MCF 10A (cell line): ENCODE data around the gene CRADD. TPM values are rescaled to one million over a fixed set of nuclear protein-coding genes. Genes with fewer than 3 reads are reported as not detected.

Experiments
- BruUV-seq: library from RNA; stranded (reverse); fragments of 400-500 nt; replicated peaks from 2 replicates; lab custom pipeline; 2021; lab: Mats Ljungman, UMichigan
- CTCF ChIA-PET: fragments of 300-600 bp; sonication (Branson Sonifier 250); formaldehyde crosslinking; extraction: SDS; loops from one replicate; lab custom pipeline; 2021; ENCODE audit warnings: antibody characterized with exemption, inconsistent platforms; lab: Yijun Ruan, JAX
- POLR2A ChIA-PET: fragments of 300-600, 350-650 bp; sonication (Branson Sonifier 250); formaldehyde crosslinking; extraction: SDS; loops from one replicate; lab custom pipeline; 2020; ENCODE audit warnings: antibody characterized with exemption, inconsistent platforms; lab: Yijun Ruan, JAX
- DNase-seq: peaks from one replicate; pipeline ENCODE4 v3.0.0-alpha.2; 2018; ENCODE audit not compliant: unreplicated experiment
- H3K27ac Mint-ChIP-seq: one replicate; pipeline ENCODE4 v1.8.0; 2022; ENCODE audit warnings: mild to moderate bottlenecking, low read depth, mixed read lengths; ENCODE audit not compliant: unreplicated experiment
- H3K27me3 Mint-ChIP-seq: one replicate; pipeline ENCODE4 v1.8.0; 2022; ENCODE audit warnings: mixed read lengths; ENCODE audit not compliant: insufficient read depth, unreplicated experiment
- H3K36me3 Mint-ChIP-seq: one replicate; pipeline ENCODE4 v1.8.0; 2022; ENCODE audit warnings: mild to moderate bottlenecking, moderate library complexity, mixed read lengths; ENCODE audit not compliant: insufficient read depth, unreplicated experiment
- H3K4me1 Mint-ChIP-seq: one replicate; pipeline ENCODE4 v1.8.0; 2022; ENCODE audit warnings: mixed read lengths; ENCODE audit not compliant: insufficient read depth, unreplicated experiment
- H3K4me3 Mint-ChIP-seq: one replicate; pipeline ENCODE4 v1.8.0; 2022; ENCODE audit warnings: mild to moderate bottlenecking, moderate library complexity, mixed read lengths; ENCODE audit not compliant: unreplicated experiment
- H3K9me3 Mint-ChIP-seq: one replicate; pipeline ENCODE4 v1.8.0; 2022; ENCODE audit warnings: mixed read lengths; ENCODE audit not compliant: unreplicated experiment
- CTCF ChIP-seq: fragments of 200-600 bp; IDR thresholded peaks from one replicate; pipeline ENCODE4 v1.8.0; 2022; ENCODE audit warnings: antibody characterized with exemption, mild to moderate bottlenecking; ENCODE audit not compliant: unreplicated experiment
- intact Hi-C: fragments of 100-400 bp; cut with micrococcal nuclease; formaldehyde crosslinking; loops from 2 replicates; pipeline ENCODE4 v1.14.1; 2022
- total RNA-seq: library from RNA; stranded (reverse); gene quantifications from 2 replicates; pipeline ENCODE4 v1.2.3, GENCODE V29; 2022

The CRADD gene
- total RNA-seq, 1 experiment from 2014 or later, result 15.4 TPM

DNA sequence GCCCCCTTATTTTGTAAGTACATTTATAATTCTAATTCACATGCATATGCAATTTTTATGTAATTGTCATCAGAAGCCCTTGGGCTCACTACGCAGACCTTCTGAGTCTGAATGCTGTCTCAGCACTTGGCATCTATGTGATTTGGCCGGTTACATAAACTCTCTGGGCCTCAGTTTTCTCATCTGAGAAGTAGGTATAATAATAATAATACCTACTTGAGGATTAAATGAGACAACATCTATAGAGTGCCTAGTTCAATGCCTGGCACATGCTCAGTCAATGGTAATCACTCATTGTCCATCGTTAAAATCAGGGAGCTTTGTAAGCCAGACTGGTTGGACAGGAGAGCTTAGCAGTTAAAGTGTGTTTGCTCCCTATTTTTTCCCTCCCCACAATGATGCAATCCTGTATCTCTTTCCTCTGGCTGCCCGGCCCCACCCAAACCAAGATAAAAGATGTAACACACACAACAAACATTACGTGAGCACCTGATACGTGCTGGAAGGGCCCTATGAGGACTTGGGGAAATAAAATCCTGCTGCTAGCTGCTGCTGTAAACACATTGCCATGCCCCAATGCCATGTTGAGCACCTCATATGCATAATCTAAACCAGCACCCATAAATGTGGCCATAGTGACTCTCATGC, 235.0 kb downstream of the CRADD start:
- Mint-ChIP-seq H3K36me3 (no peaks in the 10 kb centered on the region), H3K9me3 (no peaks in the 10 kb centered on the region), H3K27me3 (no peaks in the 10 kb centered on the region), H3K27ac (no peak overlapping the region), H3K4me1 (peaks cover 11% of the 10 kb centered on the region), H3K4me3 (no peak overlapping the region)
- no peak for TF ChIP-seq CTCF
- no TSS peak for BruUV-seq
- ChIA-PET CTCF (interaction anchor here (1.1 kb wide), 1 partner anchor 146 kb away, joined by 4 read pairs; no protein-coding TSS in a partner anchor), POLR2A (interaction anchor here (1.1 kb wide), 2 partner anchors 11 to 71 kb away, joined by 3 read pairs; no protein-coding TSS in a partner anchor)
- intact Hi-C loops, result no loop called here
- no peak for DNase-seq

GRCh38 chr12:93913845-93914244, 236.7 kb downstream of the CRADD start:
- H3K9me3 Mint-ChIP-seq, result no peaks in the 10 kb centered on the region
- H3K27ac Mint-ChIP-seq, result no peak overlapping the region
- BruUV-seq, result no TSS peak
- intact Hi-C loops, result no loop called here
- peaks cover 5% of the 10 kb centered on the region for H3K4me1 Mint-ChIP-seq
- no peak for TF ChIP-seq CTCF
- ChIA-PET CTCF (no interaction called here), POLR2A (no interaction called here)
- no peak for DNase-seq
- H3K27me3 Mint-ChIP-seq, result no peaks in the 10 kb centered on the region
- H3K36me3 Mint-ChIP-seq, result no peaks in the 10 kb centered on the region
- H3K4me3 Mint-ChIP-seq, result no peak overlapping the region

DNA sequence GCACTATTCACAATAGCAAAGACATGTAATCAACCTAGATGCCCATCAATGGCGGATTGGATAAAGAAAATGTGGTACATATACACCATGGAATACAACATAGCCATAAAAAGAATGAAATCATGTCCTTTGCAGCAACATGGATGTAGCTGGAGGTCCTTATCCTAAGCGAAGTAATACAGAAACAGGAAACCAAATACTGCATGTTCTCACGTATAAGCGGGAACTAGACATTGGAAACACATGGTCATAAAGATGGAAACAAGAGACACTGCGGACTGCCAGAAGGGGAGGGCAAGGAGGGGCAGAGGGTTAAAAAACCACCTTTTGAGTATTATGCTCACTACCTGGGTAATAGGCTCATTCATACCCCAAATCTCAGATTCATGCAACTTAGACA, 237.1 kb downstream of the CRADD start:
- Mint-ChIP-seq H3K4me3 (no peak overlapping the region), H3K27ac (no peak overlapping the region), H3K4me1 (peaks cover under 1% of the 10 kb centered on the region), H3K9me3 (no peaks in the 10 kb centered on the region), H3K36me3 (no peaks in the 10 kb centered on the region), H3K27me3 (no peaks in the 10 kb centered on the region)
- ChIA-PET CTCF (no interaction called here), POLR2A (no interaction called here)
- intact Hi-C loops, result no loop called here
- TF ChIP-seq CTCF, result no peak
- no TSS peak for BruUV-seq
- DNase-seq, result no peak

- Mint-ChIP-seq H3K27me3 (no peaks in the 10 kb centered on the region), H3K36me3 (no peaks in the 10 kb centered on the region), H3K9me3 (no peaks in the 10 kb centered on the region), H3K4me3 (no peak overlapping the region), H3K4me1 (no peaks in the 10 kb centered on the region), H3K27ac (no peak overlapping the region)
- no TSS peak for BruUV-seq
- no peak for TF ChIP-seq CTCF
- ChIA-PET CTCF (no interaction called here), POLR2A (no interaction called here)
- no peak for DNase-seq
- intact Hi-C loops, result no loop called here
Observed at GRCh38 chr12:93915411-93915810, 238.2 kb downstream of the CRADD start.
